Left ventricle myocardium superior (tissue), 1 donor: ENCODE results near the gene GAN. TPM values are rescaled to one million over a fixed set of nuclear protein-coding genes. Genes with fewer than 3 reads are reported as not detected.
"Not testable (repeated sequence)": the region's sequence is repeated elsewhere in the genome, so short reads cannot be mapped to it uniquely, and the experiment has no call there.

Experiments used
- ATAC-seq: fragments of 200-7000 bp; cut with Tn5 transposase; one replicate; pipeline ENCODE4 v1.9.1; 2020; ENCODE audit warnings: mild to moderate bottlenecking, moderate library complexity
- DNase-seq: peaks from one replicate; pipeline ENCODE4 v3.0.0-alpha.2; 2020
- intact Hi-C: fragments of 100-400 bp; cut with micrococcal nuclease; formaldehyde crosslinking; loops from one replicate; pipeline ENCODE4 v1.11.0; 2022
- total RNA-seq: library from RNA; stranded (reverse); fragmentation: NEBNext Ultra II Directional; extraction: Animal tissue kit (Norgen Biotek cat#: 25700); gene quantifications from one replicate; pipeline ENCODE4 v1.2.1, GENCODE V29; 2021
- donor health status: DM: no; HTN: yes; CAD: no; lungs with severe emphysema.

Gene GAN
- total RNA-seq, 1 donor from 2014 or later: 10.3 TPM

- intact Hi-C loops: no loop called here
- DNase-seq: no peak
- ATAC-seq: no peak
Measured at GRCh38 chr16:81337097-81337496, 22.3 kb downstream of the GAN start.

GRCh38 chr16:81345172-81345571 lies 30.4 kb downstream of the GAN start:
- ATAC-seq, DNase-seq, intact Hi-C loops: not testable (repeated sequence)

GRCh38 chr16:81347425-81347824 lies 32.7 kb downstream of the GAN start:
- no peak for DNase-seq
- intact Hi-C loops: no loop called here
- ATAC-seq: no peak

GRCh38 chr16:81349608-81350305 lies 35.0 kb downstream of the GAN start:
- DNase-seq: no peak
- intact Hi-C loops: no loop called here
- no peak for ATAC-seq

- DNase-seq (no peak), ATAC-seq (no peak)
- intact Hi-C loops: no loop called here
Measured at GRCh38 chr16:81350306-81350615, 35.5 kb downstream of the GAN start.

- intact Hi-C loops: no loop called here
- ATAC-seq: no peak
- no peak for DNase-seq
Measured at GRCh38 chr16:81353895-81354294, 39.1 kb downstream of the GAN start.

- DNase-seq (no peak), ATAC-seq (no peak)
- intact Hi-C loops: no loop called here
Measured at GRCh38 chr16:81357711-81358260, 43.0 kb downstream of the GAN start.

- ATAC-seq: no peak
- no peak for DNase-seq
- intact Hi-C loops: no loop called here
Measured at GRCh38 chr16:81358860-81359259, 44.1 kb downstream of the GAN start.

- no peak for ATAC-seq
- intact Hi-C loops: loop anchor here (10.0 kb wide), 1 partner anchor 365 kb away; no protein-coding TSS in a partner anchor
- DNase-seq: no peak
Measured at GRCh38 chr16:81360135-81360534, 45.4 kb downstream of the GAN start.

- intact Hi-C loops: loop anchor here (10.0 kb wide), 1 partner anchor 359 kb away; no protein-coding TSS in a partner anchor
- DNase-seq: no peak
- ATAC-seq: no peak
Measured at GRCh38 chr16:81365731-81366130, 51.0 kb downstream of the GAN start.

- ATAC-seq (peak; percentile 61), DNase-seq (no peak)
Measured at GRCh38 chr16:81366316-81366932, 51.7 kb downstream of the GAN start.

GRCh38 chr16:81367821-81368220 lies 53.1 kb downstream of the GAN start:
- ATAC-seq (no peak), DNase-seq (no peak)
- intact Hi-C loops: loop anchor here (10.0 kb wide), 1 partner anchor 357 kb away; no protein-coding TSS in a partner anchor

More at GRCh38 chr16:81366316-81366932, 51.7 kb downstream of the GAN start:
- intact Hi-C loops: loop anchor here (10.0 kb wide), 1 partner anchor 358 kb away; no protein-coding TSS in a partner anchor

GRCh38 chr16:81369888-81370504 lies 55.2 kb downstream of the GAN start:
- DNase-seq (no peak), ATAC-seq (no peak)
- intact Hi-C loops: loop anchor here (10.0 kb wide), 1 partner anchor 355 kb away; no protein-coding TSS in a partner anchor

GRCh38 chr16:81371106-81371505 lies 56.3 kb downstream of the GAN start:
- intact Hi-C loops: no loop called here
- DNase-seq (no peak), ATAC-seq (no peak)

GRCh38 chr16:81374550-81374949 lies 59.8 kb downstream of the GAN start:
- ATAC-seq: no peak
- DNase-seq: no peak
- intact Hi-C loops: no loop called here

GRCh38 chr16:81376880-81377279 lies 62.1 kb downstream of the GAN start:
- DNase-seq (no peak), ATAC-seq (no peak)
- intact Hi-C loops: no loop called here

- ATAC-seq (no peak), DNase-seq (no peak)
- intact Hi-C loops: no loop called here
Measured at GRCh38 chr16:81378049-81378448, 63.3 kb downstream of the GAN start.

GRCh38 chr16:81380932-81381331 lies 66.2 kb downstream of the GAN start:
- ATAC-seq (no peak), DNase-seq (no peak)
- intact Hi-C loops: no loop called here

- intact Hi-C loops: no loop called here
- ATAC-seq: no peak
- DNase-seq: no peak
Measured at GRCh38 chr16:81384006-81384405, 69.2 kb downstream of the GAN start.
